Upper lobe of left lung (tissue), 6 donors: ENCODE results near the gene CEP104. TPM values are rescaled to one million over a fixed set of nuclear protein-coding genes. Genes with fewer than 3 reads are reported as not detected.
"Not testable (repeated sequence)": the region's sequence is repeated elsewhere in the genome, so short reads cannot be mapped to it uniquely, and the experiment has no call there.

Experiments used
- ATAC-seq, 2 donors: fragments of 200-7000 bp; cut with Tn5 transposase; one replicate each; pipeline ENCODE4 v1.9.1; 2022; ENCODE audit warnings: mild to moderate bottlenecking in 2 of 2, moderate library complexity in 2 of 2; ENCODE audit not compliant: low FRiP score in 2 of 2
- DNase-seq, 2 donors: peaks; one replicate each; pipeline ENCODE4 v3.0.0-alpha.2; 2019 to 2020
- H3K27ac ChIP-seq, 4 donors: fragments of 200-600 bp; sonication (generic); one replicate each; pipeline ENCODE4 v1.5.1; 2016 to 2019
- H3K27me3 ChIP-seq, 4 donors: fragments of 200-600 bp; sonication (generic); one replicate each; pipeline ENCODE4 v1.5.1; 2017 to 2019
- H3K36me3 ChIP-seq, 4 donors: fragments of 200-600 bp; sonication (generic); one replicate each; pipeline ENCODE4 v1.5.1; 2016 to 2019
- H3K4me1 ChIP-seq, 4 donors: fragments of 200-600 bp; sonication (generic); one replicate each; pipeline ENCODE4 v1.5.1; 2018 to 2019
- H3K4me3 ChIP-seq, 4 donors: fragments of 200-600 bp; sonication (generic); one replicate each; pipeline ENCODE4 v1.5.1; 2017 to 2019; ENCODE audit warnings: mild to moderate bottlenecking in 2 of 4, moderate library complexity in 1 of 4
- H3K9me3 ChIP-seq, 4 donors: fragments of 200-600 bp; sonication (generic); one replicate each; pipeline ENCODE4 v1.5.1; 2018 to 2019
- CTCF ChIP-seq, 6 experiments: fragments of 450-650 bp in 4 of 6; fragments of 200-600 bp in 2 of 6; sonication (generic) in 2 of 6; IDR thresholded peaks; one replicate each; pipeline ENCODE4 v1.5.1; 2016 to 2019; ENCODE audit warnings: antibody characterized with exemption in 6 of 6
- EP300 ChIP-seq, 4 donors: sonication (generic); formaldehyde crosslinking; IDR thresholded peaks; one replicate each; pipeline ENCODE4 v1.5.1; 2017; ENCODE audit warnings: antibody characterized with exemption in 4 of 4, control low read depth in 2 of 4
- POLR2A ChIP-seq, 4 donors: fragments of 450-650 bp; IDR thresholded peaks; one replicate each; pipeline ENCODE4 v1.5.1; 2016 to 2017; ENCODE audit warnings: antibody characterized with exemption in 4 of 4, mild to moderate bottlenecking in 2 of 4
- POLR2AphosphoS5 ChIP-seq, 2 donors: sonication (generic); formaldehyde crosslinking; IDR thresholded peaks; one replicate each; pipeline ENCODE4 v1.5.1; 2017; ENCODE audit warnings: antibody characterized with exemption in 2 of 2
- WGBS, 2 donors: methylation state at CpG; one replicate each; pipeline ENCODE4 v1.1.5; 2017 to 2018; 5-methylcytosine and 5-hydroxymethylcytosine counted together
- total RNA-seq, 6 donors: library from RNA; depleted of rRNA in 4 of 6; stranded (reverse); fragments of >200 nt in 4 of 6; gene quantifications; one replicate each; pipeline versions ENCODE4 v1.1.0 to v1.2.1, GENCODE V29; 2016 to 2021
- donor health status: DM: no; HTN: no; CAD: no; lungs with moderate emphysema.
- donor health status: DM: no; HTN: yes; CAD: no; lungs with severe emphysema.

The CEP104 gene
- total RNA-seq, 6 donors from 2014 or later: 37.7 to 118 (median 53.6) TPM

GRCh38 chr1:3817138-3817740 lies 39.8 kb downstream of the CEP104 start:
- no peak for TF ChIP-seq POLR2A (IDR thresholded peaks at IDR 0.05)
- no peak for TF ChIP-seq CTCF (IDR thresholded peaks at IDR 0.05)
- TF ChIP-seq POLR2AphosphoS5 (IDR thresholded peaks at IDR 0.05): no peak
- TF ChIP-seq EP300 (IDR thresholded peaks at IDR 0.05): no peak
- WGBS, 2 donors: 92 to 97% methylated on average over 14 to 17 of the region's 17 CpGs
- Histone ChIP-seq H3K27me3 (no peaks in the 10 kb centered on the region), H3K36me3 (peaks cover 16 to 72% (median 44%) of the 10 kb centered on the region in 4 donors), H3K9me3 (no peaks in the 10 kb centered on the region), H3K4me1 (no peaks in the 10 kb centered on the region), H3K27ac (no peak overlapping the region), H3K4me3 (no peak overlapping the region)
- ATAC-seq: no peak
- no peak for DNase-seq

- Histone ChIP-seq H3K27ac (no peak overlapping the region), H3K4me3 (no peak overlapping the region), H3K27me3 (no peaks in the 10 kb centered on the region), H3K4me1 (no peaks in the 10 kb centered on the region), H3K9me3 (no peaks in the 10 kb centered on the region), H3K36me3 (peaks cover 16 to 65% (median 38%) of the 10 kb centered on the region in 4 donors)
- ATAC-seq: no peak
- no peak for DNase-seq
- WGBS, 2 donors: 92% methylated on average over 35 to 38 of the region's 38 CpGs
- TF ChIP-seq POLR2A (IDR thresholded peaks at IDR 0.05) (no peak), POLR2AphosphoS5 (IDR thresholded peaks at IDR 0.05) (no peak)
These were observed 40.5 kb downstream of the CEP104 start for GRCh38 chr1:3816331-3817137.

- peak in 1 of 2 donors; percentile 73 for DNase-seq
These were observed 42.0 kb downstream of the CEP104 start for GRCh38 chr1:3814771-3815561.

GRCh38 chr1:3814065-3814464 lies 42.9 kb downstream of the CEP104 start:
- DNase-seq (no peak), ATAC-seq (no peak)
- H3K4me3 ChIP-seq: no peak overlapping the region
- H3K36me3 ChIP-seq: peaks cover 6 to 41% (median 21%) of the 10 kb centered on the region in 4 donors
- TF ChIP-seq POLR2AphosphoS5 (IDR thresholded peaks at IDR 0.05): no peak
- no peak for TF ChIP-seq POLR2A (IDR thresholded peaks at IDR 0.05)
- no peak for TF ChIP-seq CTCF (IDR thresholded peaks at IDR 0.05)
- no peak for TF ChIP-seq EP300 (IDR thresholded peaks at IDR 0.05)
- 100% methylated on average over 2 of the region's 2 CpGs for WGBS, 2 donors
- H3K4me1 ChIP-seq: no peaks in the 10 kb centered on the region
- no peaks in the 10 kb centered on the region for H3K9me3 ChIP-seq
- H3K27ac ChIP-seq: no peak overlapping the region
- no peaks in the 10 kb centered on the region for H3K27me3 ChIP-seq

More at GRCh38 chr1:3814771-3815561, 42.0 kb downstream of the CEP104 start:
- no peaks in the 10 kb centered on the region for H3K9me3 ChIP-seq
- no peak for TF ChIP-seq CTCF (IDR thresholded peaks at IDR 0.05)
- no peak for TF ChIP-seq POLR2AphosphoS5 (IDR thresholded peaks at IDR 0.05)
- no peak for TF ChIP-seq POLR2A (IDR thresholded peaks at IDR 0.05)
- TF ChIP-seq EP300 (IDR thresholded peaks at IDR 0.05): no peak
- no peak for ATAC-seq
- peaks cover 7 to 50% (median 23%) of the 10 kb centered on the region in 4 donors for H3K36me3 ChIP-seq
- WGBS, 2 donors: 91 to 94% methylated on average over 42 of the region's 42 CpGs
- H3K4me1 ChIP-seq: no peaks in the 10 kb centered on the region
- no peak overlapping the region for H3K4me3 ChIP-seq
- no peaks in the 10 kb centered on the region for H3K27me3 ChIP-seq
- no peak overlapping the region for H3K27ac ChIP-seq

GRCh38 chr1:3811595-3811911 lies 45.5 kb downstream of the CEP104 start:
- no peaks in the 10 kb centered on the region for H3K9me3 ChIP-seq
- WGBS, 2 donors: 74 to 85% methylated on average over 2 of the region's 2 CpGs
- no peak for DNase-seq
- H3K27me3 ChIP-seq: no peaks in the 10 kb centered on the region
- TF ChIP-seq POLR2A (IDR thresholded peaks at IDR 0.05) (no peak), CTCF (IDR thresholded peaks at IDR 0.05) (no peak), POLR2AphosphoS5 (IDR thresholded peaks at IDR 0.05) (no peak), EP300 (IDR thresholded peaks at IDR 0.05) (no peak)
- no peak overlapping the region for H3K27ac ChIP-seq
- no peak overlapping the region for H3K4me3 ChIP-seq
- ATAC-seq: no peak
- H3K36me3 ChIP-seq: peaks cover 6 to 30% (median 21%) of the 10 kb centered on the region in 4 donors
- no peaks in the 10 kb centered on the region for H3K4me1 ChIP-seq

GRCh38 chr1:3810149-3810761 lies 46.8 kb downstream of the CEP104 start:
- peaks cover 6 to 17% (median 10%) of the 10 kb centered on the region in 4 donors for H3K36me3 ChIP-seq
- H3K4me3 ChIP-seq, H3K27me3 ChIP-seq, ATAC-seq, H3K27ac ChIP-seq, H3K9me3 ChIP-seq, H3K4me1 ChIP-seq, DNase-seq: not testable (repeated sequence)
- 73 to 82% methylated on average over 9 of the region's 9 CpGs for WGBS, 2 donors
